SH-SY5Y (cell line): ENCODE results near the gene PLCH1.

Experiments
- GATA2 ChIP-seq: IDR thresholded peaks from 2 replicates; pipeline ENCODE4 v1.6.1; 2011; ENCODE audit warnings: mild to moderate bottlenecking, low read depth, low read length
- GATA3 ChIP-seq: IDR thresholded peaks from 2 replicates; pipeline ENCODE4 v1.6.1; 2011; ENCODE audit warnings: low read depth, mild to moderate bottlenecking, low read length, moderate library complexity

DNA sequence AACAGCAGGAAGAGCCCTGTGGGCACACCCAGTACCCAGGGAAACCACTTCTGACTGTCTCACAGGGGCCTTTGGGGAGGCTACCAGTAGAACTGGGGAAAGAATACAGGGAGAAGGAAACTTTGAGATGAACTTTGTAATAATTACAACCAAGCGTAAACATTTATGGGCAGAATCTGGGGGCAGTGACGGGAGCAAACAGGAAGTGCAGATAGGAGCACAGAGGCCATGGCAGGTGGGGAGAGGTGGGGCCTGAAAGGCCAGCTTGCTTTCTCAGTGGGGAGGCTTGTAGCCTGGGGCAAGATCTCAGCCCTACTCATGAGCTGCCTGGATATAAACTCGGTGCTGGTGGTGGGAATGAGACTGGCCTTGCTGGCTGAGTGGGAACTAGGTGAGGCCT lies 209.8 kb downstream of the PLCH1 start:
- TF ChIP-seq GATA2, result no peak
- no peak for TF ChIP-seq GATA3
